Fibroblast of skin of scalp (primary cell): ENCODE results near the gene EMSY.
"Not testable (repeated sequence)": the region's sequence is repeated elsewhere in the genome, so short reads cannot be mapped to it uniquely, and the experiment has no call there.

Experiments
- DNase-seq: peaks from one replicate; pipeline ENCODE4 v3.0.0-alpha.2; 2013

EMSY gene

DNA sequence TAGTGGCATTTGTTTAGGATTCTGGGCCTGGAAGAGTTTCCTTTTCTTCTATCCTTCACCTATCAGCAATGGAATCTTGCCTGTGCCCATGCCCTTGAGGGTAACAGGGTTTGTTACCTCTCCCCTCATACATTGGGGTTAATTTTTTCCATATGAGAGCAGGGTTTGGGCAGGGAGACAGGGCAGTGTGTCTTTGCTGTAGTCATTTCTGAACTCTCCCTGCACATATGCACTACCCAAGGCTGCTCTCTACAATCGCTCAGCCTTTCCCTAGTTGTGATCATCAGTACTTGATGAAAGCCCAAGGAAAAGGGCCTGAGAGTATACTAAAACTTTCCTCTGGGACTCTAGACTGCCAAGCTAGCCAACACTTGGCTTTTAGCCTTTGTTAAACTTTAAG, 130.1 kb downstream of the EMSY start:
- DNase-seq, result no peak

DNA sequence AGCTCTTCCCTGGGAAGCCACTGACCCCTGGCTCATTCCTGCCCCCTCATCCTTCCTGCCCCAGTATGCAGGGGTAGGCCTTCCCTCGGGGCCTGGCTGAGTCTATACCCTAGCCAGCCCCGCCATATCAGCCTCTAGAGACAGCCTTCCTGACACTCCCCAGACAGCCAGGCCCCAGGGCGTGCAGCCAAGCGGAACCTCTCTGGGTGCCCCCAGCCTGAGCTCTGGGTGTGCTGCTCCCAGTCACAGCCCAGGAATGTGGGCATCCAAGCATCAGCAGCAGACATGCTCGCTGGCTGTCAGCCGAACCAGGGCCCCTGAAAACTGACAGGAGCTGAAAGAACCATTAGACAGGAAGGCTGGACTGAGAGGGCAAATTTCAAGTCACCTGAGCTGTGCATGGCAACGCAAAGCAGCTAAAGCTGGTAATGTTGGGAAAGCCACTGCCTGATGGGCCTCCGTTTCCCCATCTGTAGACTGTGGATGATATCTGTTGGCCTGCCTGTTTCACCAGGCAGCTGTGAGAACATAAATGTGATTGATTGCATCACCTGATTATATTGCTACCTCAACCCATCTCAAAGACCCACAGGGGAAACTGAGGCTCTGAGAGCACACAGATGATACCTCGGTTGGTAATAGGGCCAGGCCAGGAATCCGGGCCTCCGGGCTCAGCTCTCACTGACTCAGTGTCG, 132.6 kb downstream of the EMSY start:
- peak; percentile 95 for DNase-seq

DNA sequence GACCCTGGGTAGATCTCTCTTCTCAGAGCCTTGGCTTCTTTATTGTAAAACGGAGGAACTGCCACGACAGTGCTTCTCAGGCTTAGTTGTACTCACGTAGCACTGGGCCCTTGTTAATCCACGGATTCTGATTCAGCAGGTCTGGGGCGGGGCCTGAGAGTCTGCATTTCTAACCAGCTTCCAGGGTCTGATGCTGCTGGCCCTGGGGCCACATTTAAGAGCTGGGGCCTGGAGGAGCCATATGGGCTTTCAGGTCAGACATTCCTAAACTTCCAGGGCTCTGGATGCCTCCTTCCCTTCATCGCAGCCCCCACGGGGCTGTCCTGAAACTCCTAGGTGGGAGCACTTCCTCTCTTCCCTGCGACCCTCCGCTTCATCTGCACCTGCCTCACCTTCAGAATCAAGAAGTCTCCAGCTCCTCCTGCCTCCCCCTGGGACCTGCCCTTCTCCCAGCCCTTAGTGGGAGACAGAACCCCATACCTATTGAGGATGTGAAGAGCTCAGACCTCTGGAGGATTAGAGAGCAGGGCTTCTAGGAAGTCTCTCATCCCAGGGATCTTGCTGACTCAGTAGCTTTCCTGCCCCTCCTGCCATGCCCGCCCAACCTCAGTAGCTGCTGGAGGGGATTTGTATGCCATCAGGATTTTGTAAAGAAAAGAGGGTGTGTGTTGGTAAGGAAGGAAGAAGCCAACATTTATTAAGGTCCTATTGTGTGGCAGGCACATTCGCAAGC, 133.3 kb downstream of the EMSY start:
- no peak for DNase-seq

DNA sequence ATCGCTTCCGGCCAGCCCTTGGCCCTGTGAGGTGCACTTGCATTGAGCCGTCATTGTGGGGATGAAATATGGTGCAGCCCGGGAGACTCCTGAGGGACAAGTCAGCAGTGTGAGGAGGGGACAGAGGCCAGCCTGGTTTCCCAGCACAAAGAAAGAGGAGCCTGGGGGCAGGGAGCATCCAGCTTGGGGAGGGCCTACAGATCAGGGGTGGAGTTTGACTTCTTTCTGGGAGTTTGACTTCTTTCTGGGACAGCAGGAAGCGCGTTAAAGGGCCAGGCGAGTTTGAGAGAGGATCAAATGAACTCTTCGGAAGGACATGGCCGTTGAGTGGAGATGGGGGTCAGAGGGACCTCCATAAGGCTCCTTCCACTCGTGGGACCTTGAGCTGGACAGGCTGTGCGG, 133.8 kb downstream of the EMSY start:
- DNase-seq, result peak; percentile 73

DNA sequence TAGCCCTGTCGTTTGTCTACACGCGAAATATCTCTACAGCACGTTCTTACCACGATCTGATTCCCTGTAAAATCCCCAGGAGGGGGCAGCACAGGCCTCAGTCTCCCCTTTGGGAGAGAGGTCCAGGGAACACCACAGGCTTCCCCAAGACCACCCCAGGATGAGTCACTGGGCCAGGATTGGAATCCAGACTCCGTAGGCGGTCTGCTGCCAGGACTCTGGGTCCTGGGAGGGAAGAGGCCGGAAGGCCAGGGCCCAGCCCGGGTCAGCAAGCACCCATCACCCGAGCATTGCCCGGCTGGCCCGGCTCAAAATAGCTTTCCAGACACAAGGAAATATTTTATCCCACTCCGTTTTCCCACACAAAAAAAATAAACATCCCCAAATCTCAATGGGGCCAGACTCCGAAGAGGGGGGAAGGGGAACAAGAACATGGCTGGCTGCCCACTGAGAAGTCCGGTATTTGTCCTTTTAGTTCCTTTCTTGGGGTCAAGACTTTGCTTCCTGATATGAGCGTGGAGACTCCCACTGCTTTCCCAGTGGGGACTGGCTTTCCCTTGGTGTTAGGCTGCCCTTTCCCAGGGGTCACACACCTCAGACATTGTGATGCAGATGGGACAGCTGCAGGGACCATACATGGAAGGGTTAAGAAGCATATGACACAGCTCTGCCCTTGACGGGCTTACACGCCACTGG, 134.4 kb downstream of the EMSY start:
- peak; percentile 58 for DNase-seq

DNA sequence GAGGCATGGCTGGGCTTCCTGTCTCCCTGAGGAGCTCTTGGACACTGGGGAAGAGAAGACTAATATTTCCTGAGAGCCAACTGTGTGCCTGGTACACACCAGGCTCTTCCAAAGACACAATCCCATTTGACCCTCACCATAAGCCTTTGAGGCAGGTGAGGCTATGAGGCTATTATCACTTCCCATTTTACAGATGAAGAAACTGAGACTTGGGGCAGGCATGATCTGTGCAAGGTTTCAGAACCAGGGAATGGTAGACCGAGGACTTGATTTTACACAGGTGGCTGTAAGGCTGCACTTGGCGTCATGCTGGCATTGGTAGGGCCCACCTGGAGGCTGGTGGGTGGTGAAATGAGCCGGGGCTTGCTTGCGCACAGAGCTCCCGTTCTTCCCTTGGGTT, 134.9 kb downstream of the EMSY start:
- DNase-seq, result no peak

DNA sequence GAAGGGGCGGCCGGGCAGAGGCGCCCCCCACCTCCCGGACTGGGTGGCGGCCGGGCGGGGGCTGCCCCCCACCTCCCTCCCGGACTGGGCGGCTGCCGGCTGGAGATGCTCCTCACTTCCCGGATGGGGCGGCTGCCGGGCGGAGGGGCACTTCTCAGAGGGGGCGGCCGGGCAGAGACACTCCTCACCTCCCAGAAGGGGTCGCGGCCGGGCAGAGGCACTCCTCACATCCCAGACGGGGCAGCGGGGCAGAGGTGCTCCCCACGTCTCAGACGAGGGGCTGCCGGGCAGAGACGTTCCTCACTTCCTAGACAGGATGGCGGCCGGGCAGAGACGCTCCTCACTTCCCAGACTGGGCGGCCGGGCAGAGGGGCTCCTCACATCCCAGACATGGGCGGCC, 137.7 kb downstream of the EMSY start:
- not testable (repeated sequence) for DNase-seq

DNA sequence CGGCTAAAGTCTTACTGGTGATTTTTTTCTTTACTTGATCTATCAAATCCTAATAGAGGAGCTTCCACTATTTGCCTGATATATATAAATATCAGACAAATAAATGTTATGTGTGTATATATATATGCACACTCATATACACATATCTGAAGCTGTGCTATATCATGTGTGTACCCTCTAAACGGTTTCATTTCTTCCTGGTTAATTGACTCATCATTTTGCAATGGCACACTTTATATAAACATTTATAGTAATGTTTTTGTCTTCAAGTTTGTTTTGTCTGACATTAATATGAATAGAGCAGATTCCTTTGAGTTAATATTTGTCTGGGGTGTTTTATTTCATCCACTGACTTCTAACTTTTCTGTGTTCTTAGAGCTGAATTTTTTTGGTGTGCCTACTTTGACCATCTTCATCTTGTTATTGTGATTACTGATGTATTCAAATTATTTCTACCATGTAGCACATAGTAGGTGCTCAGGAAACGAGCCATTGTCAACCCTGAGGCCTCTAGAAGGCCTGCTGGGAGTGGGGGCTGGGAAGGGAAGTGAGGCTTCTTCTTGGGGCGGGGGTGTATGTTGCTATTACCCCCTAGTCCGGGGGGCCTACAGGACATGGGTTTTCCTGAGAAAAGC, 143.1 kb downstream of the EMSY start:
- DNase-seq, result no peak

DNA sequence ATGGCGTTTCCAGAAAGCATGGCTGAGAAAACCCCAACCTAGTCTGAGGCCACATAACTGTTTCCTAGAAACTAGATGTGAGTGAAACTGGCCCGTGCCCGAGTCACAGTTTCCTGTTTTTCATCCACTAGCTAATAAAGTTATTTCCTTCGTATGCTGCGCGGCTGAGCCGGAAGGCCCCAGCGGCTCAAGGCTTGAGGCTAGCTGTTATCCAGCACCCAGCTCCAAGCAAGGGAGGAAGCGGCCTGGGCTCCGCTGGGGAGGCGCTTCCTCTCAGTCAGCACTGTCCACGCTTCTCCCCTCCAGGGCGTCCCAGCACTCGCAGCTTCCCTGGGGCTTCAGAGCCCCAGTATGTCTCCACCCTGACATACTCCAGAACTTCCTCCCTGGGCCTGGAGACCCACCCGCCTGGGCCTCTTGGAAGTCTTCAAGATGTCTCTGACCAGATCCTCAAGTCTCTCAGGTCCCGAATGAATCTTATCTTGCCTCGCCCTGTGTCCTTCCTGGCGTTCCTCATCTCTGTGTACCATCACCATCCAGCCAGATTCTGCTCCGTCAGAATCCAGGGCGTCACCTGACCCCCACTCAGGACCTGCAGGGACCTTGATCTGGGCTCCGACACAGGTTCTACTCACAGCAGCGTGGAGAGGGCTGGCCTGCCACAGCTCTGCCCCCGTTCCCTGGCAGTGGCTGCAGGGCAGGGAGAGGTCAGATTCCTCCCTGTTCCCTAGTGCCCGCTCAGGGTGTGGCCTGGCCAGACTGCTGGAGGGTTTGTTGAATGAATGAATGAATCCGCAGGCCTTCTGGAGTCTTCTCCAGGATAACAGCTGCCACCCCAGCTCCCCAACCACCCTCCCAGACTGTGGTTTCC, 143.9 kb downstream of the EMSY start:
- no peak for DNase-seq

DNA sequence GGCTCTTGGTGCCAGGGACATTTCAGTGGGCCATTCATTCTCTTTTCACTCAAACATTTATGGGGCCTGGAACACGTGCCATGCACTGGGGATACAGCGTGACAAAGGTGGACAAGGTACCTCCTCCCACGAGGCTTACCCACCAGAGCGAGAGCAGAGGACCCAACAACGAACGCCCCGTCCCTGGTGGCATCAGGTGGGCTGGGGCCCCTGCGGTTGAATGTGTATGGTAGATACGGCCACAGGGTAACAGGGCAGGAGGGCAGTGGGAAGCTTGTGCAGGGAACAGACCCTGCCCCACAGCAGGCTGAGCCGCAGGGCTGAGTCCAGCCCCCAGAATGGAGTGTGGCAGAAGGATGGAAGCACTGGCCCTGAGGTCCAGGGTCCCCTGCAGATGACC, 144.7 kb downstream of the EMSY start:
- no peak for DNase-seq

DNA sequence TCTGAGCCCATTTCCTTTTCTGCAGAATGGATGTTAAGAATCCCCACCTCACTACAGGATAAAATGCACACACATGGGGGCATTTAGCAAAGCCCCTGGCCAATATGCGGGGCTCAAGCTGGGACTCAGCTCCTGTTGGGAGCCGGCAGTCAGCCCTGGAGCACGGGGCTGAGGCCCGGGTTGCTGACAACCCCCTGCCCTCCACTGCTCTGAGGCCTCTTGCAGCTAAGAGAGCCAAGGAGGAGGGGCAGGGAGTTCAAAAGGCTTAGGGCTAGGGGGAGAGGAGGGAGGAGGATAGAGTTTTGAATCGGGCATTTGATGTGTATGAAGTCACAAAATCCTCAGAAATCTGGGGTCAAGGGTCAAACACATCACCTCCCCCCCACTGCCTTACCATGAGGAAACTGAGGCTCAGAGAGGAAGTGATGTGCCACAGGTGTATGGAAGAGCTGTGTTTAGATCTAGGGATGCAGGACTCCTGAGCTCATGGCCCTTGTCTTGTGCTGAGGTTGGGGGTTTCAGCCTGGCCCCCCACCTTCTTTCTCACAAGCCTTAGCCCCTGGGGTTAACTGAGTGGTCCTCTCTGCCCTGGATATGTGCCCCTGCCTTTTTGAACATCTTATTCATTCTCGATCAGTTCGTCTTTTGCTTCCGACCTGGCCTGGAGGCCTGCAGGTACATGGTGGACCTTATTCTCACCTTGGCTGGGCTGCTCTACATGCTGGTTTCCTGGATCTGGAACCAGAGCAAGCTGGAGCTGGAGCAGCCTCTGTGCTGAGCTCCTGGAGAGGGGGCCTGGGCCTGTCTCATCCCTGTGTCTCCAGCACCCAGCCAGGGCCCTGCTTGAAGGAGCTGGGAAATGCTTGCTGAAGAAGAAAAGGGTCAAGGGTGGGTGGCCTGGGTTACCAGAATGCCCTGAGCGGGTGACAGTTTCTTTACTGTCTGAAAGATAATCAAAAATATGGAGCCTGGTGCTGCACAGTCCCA, 145.4 kb downstream of the EMSY start:
- no peak for DNase-seq

DNA sequence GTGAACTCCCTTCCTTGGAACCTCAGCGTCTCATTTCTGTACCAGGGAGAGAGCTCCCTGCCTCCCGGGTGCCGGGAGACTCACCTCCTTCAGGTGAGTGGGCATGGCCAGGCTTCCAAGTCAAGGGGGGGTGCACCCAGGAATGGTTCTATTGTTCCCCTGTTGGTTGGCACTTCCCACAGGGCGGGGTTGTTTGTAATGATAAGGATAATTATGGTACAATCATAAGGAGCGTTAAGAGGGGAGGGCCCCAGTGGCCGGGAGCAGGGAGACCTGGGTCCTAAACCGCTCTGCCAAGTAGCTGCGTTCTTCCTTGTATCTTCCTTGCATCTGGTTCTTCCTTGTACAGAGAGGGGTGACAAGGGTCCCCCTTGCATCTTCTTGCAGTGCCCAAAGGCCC, 146.6 kb downstream of the EMSY start:
- DNase-seq, result no peak

DNA sequence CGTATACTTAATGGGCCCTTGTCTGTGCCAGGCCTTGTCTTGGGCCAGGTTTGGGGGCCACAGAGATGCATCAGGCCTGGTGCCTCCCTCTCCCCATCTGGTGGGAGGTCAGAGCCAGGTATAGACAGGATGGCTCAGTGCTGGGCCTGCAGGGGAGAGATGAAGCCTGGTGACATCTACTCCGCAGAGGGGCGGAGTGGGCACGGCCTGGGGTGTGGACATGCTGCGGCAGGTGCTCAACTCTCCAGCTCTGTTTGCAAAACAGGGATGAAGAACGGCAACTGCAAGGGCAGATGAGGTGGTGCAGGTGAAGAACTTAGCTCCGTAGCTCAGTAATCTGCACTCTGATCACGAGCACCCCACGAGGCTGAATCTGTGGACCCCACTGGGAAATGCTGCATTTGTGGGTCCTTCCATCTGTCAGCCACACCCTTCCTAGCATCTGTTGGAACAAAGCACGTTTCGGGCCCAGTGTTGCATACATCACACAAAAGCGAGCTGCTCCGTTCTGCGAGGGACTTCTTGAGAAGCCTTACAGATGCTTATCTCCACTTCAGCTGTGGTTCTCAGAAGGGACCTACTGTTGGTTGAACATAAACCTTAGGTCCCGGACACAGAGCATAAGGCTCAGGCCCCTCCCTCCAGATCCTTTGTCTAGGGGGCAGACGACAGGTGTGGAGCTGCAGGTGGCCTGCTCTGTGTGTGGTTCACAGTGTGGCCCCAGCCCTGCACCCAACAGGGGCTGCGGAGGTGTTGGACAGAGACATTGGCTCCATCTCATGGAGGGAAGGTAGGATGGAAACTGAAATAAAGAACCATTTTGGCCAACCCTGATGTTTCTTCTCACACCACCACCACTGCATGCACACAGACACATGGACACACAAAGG, 147.5 kb downstream of the EMSY start:
- DNase-seq, result no peak

DNA sequence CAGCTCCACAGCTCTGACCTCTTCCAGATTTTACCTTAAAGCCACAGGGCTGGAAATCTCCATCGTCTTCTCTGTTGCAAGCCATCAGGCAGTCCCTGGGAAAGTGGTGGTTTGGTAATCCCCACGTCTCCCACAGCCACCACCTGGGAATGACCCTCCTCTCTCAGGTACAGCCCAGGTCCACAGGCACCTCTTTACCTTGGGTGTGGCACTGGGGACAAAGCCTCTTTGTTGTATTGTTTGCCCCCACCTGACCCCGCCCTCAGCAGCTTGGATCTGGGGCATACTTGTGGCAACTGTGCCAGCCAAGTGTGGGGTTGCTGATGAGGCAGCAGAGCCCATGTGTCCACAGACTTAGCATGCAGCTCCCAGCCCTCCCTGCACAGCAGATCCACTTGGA, 148.1 kb downstream of the EMSY start:
- DNase-seq, result no peak

DNA sequence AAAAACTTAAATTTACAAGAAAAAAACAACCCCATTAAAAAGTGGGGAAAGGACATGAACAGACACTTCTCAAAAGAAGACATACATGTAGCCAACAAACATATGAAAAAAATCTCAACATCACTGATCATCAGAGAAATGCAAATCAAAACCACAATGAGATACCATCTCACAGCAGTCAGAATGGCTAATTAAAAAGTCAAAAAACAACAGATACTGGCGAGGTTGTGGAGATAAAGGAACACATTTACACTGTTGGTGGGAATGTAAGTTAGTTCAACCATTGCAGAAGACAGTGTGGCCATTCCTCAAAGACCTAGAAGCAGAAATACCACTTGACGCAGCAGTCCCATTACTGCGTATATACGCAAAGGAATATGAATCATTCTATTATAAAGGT, 150.3 kb downstream of the EMSY start:
- not testable (repeated sequence) for DNase-seq

DNA sequence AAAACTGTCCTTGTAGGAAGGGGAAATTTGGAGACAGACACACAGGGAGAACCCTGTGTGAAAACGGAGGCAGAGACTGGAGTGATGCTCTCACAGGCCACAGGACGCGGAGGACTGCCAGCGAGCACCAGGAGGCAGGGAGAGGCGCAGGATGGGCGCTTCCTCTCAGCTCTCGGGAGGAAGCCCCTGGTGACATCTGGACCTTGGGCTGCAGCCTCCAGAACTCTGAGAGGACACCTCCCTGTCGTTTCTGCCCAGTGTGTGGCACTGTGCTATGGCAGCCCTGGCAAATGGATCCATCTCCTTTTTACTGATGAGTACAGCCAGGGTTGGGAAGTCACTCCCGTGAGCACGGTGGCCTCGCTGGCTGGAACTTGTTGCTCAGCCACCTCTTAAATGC, 151.8 kb downstream of the EMSY start:
- no peak for DNase-seq

DNA sequence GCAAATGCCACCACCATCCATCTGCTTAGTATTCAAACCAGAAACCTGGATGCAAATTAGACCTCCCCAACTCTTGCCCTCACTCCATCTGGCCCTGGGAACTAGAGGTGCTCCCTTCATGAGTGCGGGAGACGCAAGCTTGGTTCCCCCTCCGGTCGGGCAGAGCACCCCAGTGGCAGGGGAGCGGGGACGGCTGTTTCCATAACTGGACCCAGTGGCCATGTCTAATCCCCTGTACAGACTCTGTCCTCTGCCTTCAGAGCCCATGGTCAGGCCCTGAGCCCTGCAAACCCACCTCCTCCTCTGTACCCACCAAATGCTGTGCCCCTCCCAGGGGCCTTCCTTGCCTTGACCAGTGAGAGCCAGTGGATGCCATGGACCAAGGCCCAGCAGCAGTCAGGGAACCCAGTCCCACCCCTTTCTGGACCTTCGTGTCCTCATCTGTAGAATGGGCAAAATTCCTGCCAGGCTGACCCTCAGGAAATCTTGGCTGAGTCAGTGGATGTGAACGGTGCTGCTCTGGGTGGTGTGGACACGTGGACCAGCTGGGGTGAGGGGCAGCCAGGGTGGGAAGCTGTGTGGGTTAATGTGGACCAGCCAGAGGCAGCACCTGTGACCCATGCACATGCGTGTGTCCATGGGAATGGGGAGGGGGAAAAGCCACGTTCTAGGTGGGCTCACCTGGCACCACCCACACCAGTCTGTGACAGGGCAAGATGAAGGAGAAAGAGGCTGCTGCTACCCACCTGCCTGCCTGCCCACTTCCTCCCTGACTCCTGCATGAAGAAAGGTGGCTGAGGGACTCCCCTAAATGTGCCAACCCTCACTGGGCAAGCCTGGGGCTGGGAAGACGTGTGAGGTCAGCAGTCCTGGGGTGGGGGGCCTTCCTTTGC, 153.0 kb downstream of the EMSY start:
- no peak for DNase-seq

DNA sequence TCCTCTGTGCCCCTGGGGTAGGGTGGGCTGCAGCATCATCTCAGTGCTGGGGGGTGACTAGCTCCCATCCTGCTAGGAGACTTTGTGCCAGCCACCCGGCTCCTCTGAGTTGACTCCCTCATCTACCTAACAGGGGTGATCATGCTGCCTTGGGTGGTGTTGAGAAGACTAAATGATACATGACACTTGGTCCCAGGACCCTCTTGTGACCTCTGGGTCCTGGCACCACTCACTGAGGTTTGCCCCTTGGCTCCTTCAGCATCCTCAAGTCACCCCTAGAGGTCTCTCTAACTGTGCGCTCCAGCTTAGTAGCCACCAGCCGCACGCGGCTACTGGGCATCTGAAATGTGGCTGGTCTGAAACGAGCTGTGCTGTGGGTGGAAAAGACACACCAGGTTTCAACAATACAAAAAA, 153.6 kb downstream of the EMSY start:
- DNase-seq, result peak; percentile 74
